Keratinocyte (primary cell): ENCODE data around the gene PLEKHA1. TPM values are rescaled to one million over a fixed set of nuclear protein-coding genes. Genes with fewer than 3 reads are reported as not detected.

Experiments used
- DNase-seq: peaks from one replicate; pipeline ENCODE4 v3.0.0-alpha.2; 2011; ENCODE audit warnings: low read depth, missing footprints, low spot score
- FAIRE-seq: peaks from 2 replicates; lab custom pipeline; 2011; peaks lifted over from hg19 to GRCh38; lab: Jason Lieb, UNC
- H2AFZ ChIP-seq: 2 replicates; pipeline ENCODE4 v1.6.0; 2012; ENCODE audit warnings: low read length, control low read depth, inconsistent platforms; ENCODE audit not compliant: control insufficient read depth
- H3K27ac ChIP-seq: 2 replicates; pipeline ENCODE4 v1.5.1; 2011; ENCODE audit warnings: low read length; ENCODE audit not compliant: control insufficient read depth, insufficient read depth
- H3K27me3 ChIP-seq: 3 replicates; pipeline ENCODE4 v1.6.0; 2011; ENCODE audit warnings: low read length; ENCODE audit not compliant: control insufficient read depth, insufficient read depth; ENCODE audit errors: extremely low read depth
- H3K36me3 ChIP-seq, 2 experiments: 2 replicates in 1 of 2; 3 replicates in 1 of 2; pipeline ENCODE4 v1.5.1; 2011; ENCODE audit warnings: low read length in 2 of 2, mild to moderate bottlenecking in 1 of 2; ENCODE audit not compliant: control insufficient read depth in 2 of 2, insufficient read depth in 2 of 2; ENCODE audit errors: extremely low read depth in 1 of 2
- H3K4me1 ChIP-seq: 3 replicates; pipeline ENCODE4 v1.5.1; 2011; ENCODE audit warnings: low read length; ENCODE audit not compliant: control insufficient read depth, insufficient read depth; ENCODE audit errors: extremely low read depth
- H3K4me2 ChIP-seq: 3 replicates; pipeline ENCODE4 v1.6.0; 2011; ENCODE audit warnings: low read depth, low read length; ENCODE audit not compliant: control insufficient read depth, insufficient read depth; ENCODE audit errors: extremely low read depth
- H3K4me3 ChIP-seq, 3 experiments: fragments of 200-600 bp in 1 of 3; sonication (generic) in 1 of 3; 2 replicates in 2 of 3; 3 replicates in 1 of 3; pipeline ENCODE4 v1.5.1; 2011 to 2016; ENCODE audit warnings: low read length in 3 of 3, mild to moderate bottlenecking in 3 of 3, control low read depth in 2 of 3, inconsistent platforms in 1 of 3, low read depth in 1 of 3, mixed read lengths in 1 of 3, mixed run types in 1 of 3, moderate library complexity in 1 of 3; ENCODE audit not compliant: control insufficient read depth in 2 of 3, insufficient read depth in 2 of 3; ENCODE audit errors: extremely low read depth in 1 of 3
- H3K79me2 ChIP-seq: 2 replicates; pipeline ENCODE4 v1.6.0; 2012; ENCODE audit warnings: low read length; ENCODE audit not compliant: control insufficient read depth, insufficient read depth
- H3K9ac ChIP-seq: 3 replicates; pipeline ENCODE4 v1.6.0; 2011; ENCODE audit warnings: low read length; ENCODE audit not compliant: control insufficient read depth, insufficient read depth; ENCODE audit errors: extremely low read depth
- H3K9me1 ChIP-seq: 3 replicates; pipeline ENCODE4 v1.6.0; 2011; ENCODE audit warnings: low read length; ENCODE audit not compliant: control insufficient read depth, insufficient read depth; ENCODE audit errors: extremely low read depth
- H3K9me3 ChIP-seq: 2 replicates; pipeline ENCODE4 v1.5.1; 2012; ENCODE audit warnings: low read depth, low read length; ENCODE audit not compliant: control insufficient read depth
- H4K20me1 ChIP-seq: 3 replicates; pipeline ENCODE4 v1.6.0; 2011; ENCODE audit warnings: low read length; ENCODE audit not compliant: control insufficient read depth, insufficient read depth; ENCODE audit errors: extremely low read depth
- EZH2 ChIP-seq: IDR thresholded peaks from one replicate; pipeline ENCODE4 v1.6.1; 2012; ENCODE audit warnings: inconsistent platforms, mild to moderate bottlenecking, low read length, moderate library complexity
- dilution Hi-C: fragments of 300-500 bp; cut with MboI; formaldehyde crosslinking; loops from one replicate; pipeline ENCODE4 v1.7.0; 2020; ENCODE audit warnings: low sequenced_read_pairs; ENCODE audit not compliant: extremely low pct_ligation_motif_present
- polyA plus RNA-seq, 5 experiments: library from polyadenylated mRNA; depleted of rRNA in 3 of 5; stranded (reverse) in 3 of 5; stranded (forward) in 1 of 5; unstranded in 1 of 5; fragments of >200 nt; gene quantifications; 1 replicate in 1 of 5; 2 replicates in 3 of 5; 3 replicates in 1 of 5; pipeline versions ENCODE4 v1.2.1 to v1.2.3, GENCODE V29; 2011 to 2012; ENCODE audit warnings: missing spikeins in 2 of 5, low read depth in 1 of 5, low replicate concordance in 1 of 5
- TF ChIP-seq, protein P1 (sequence below), 3 experiments: IDR thresholded peaks in 1 of 3; conservative IDR thresholded peaks in 1 of 3; optimal IDR thresholded peaks in 1 of 3; 2 replicates in 2 of 3; 3 replicates in 1 of 3; pipeline versions ENCODE3 to v1.5.1; 2011; ENCODE audit warnings: low read length in 3 of 3, mild to moderate bottlenecking in 3 of 3, moderate library complexity in 2 of 3, control low read depth in 1 of 3, inconsistent platforms in 1 of 3; ENCODE audit not compliant: insufficient read depth in 2 of 3; ENCODE audit errors: extremely low read depth in 1 of 3

PLEKHA1 gene
- polyA plus RNA-seq, 1 donor (not counting 4 experiments of a cell fraction or from before 2014, with no cell fraction given): 66.7 TPM

DNA sequence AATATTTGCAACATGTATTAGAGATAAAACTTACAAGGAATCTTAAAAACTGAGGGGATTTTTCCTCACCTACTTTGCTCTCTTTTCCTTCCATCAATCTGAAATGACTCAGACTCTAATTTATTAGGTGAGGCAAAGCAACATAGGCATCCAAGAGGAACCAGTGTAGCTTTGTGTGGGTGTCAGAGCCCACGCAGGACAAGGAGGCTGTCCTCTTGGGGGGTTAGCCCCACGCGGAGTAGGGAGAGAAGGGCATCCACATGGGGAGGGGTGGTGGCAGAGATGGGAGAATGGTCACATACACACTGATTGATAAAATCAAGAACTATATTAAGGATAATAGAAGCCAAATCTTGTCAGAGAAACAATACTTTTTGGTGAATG, 46.1 kb downstream of the PLEKHA1 start:
- Histone ChIP-seq H3K36me3 (peaks cover 3 to 18% of the 10 kb centered on the region in 2 experiments), H3K4me1 (peaks cover 40% of the 10 kb centered on the region), H3K9me1 (no peaks in the 10 kb centered on the region), H3K27ac (peak overlapping the region; percentile 97), H3K9ac (peak overlapping the region; percentile 61), H3K9me3 (no peaks in the 10 kb centered on the region), H3K27me3 (no peaks in the 10 kb centered on the region), H4K20me1 (no peaks in the 10 kb centered on the region), H3K4me2 (peak overlapping the region; percentile 52), H3K79me2 (no peaks in the 10 kb centered on the region), H2AFZ (no peak overlapping the region), H3K4me3 (no peak overlapping the region)
- FAIRE-seq (peak; percentile 5), DNase-seq (no peak)
- no peak for TF ChIP-seq EZH2
- TF ChIP-seq, protein P1, sequence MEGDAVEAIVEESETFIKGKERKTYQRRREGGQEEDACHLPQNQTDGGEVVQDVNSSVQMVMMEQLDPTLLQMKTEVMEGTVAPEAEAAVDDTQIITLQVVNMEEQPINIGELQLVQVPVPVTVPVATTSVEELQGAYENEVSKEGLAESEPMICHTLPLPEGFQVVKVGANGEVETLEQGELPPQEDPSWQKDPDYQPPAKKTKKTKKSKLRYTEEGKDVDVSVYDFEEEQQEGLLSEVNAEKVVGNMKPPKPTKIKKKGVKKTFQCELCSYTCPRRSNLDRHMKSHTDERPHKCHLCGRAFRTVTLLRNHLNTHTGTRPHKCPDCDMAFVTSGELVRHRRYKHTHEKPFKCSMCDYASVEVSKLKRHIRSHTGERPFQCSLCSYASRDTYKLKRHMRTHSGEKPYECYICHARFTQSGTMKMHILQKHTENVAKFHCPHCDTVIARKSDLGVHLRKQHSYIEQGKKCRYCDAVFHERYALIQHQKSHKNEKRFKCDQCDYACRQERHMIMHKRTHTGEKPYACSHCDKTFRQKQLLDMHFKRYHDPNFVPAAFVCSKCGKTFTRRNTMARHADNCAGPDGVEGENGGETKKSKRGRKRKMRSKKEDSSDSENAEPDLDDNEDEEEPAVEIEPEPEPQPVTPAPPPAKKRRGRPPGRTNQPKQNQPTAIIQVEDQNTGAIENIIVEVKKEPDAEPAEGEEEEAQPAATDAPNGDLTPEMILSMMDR (optimal IDR thresholded peaks at IDR 0.05 in 1 of 3, IDR thresholded peaks at IDR 0.05 in 1 of 3, conservative IDR thresholded peaks at IDR 0.05 in 1 of 3; ENCODE audit: extremely low read depth in 1 of 3, insufficient read depth in 2 of 3, low read length in 3 of 3): no peak
- dilution Hi-C loops: no loop called here

DNA sequence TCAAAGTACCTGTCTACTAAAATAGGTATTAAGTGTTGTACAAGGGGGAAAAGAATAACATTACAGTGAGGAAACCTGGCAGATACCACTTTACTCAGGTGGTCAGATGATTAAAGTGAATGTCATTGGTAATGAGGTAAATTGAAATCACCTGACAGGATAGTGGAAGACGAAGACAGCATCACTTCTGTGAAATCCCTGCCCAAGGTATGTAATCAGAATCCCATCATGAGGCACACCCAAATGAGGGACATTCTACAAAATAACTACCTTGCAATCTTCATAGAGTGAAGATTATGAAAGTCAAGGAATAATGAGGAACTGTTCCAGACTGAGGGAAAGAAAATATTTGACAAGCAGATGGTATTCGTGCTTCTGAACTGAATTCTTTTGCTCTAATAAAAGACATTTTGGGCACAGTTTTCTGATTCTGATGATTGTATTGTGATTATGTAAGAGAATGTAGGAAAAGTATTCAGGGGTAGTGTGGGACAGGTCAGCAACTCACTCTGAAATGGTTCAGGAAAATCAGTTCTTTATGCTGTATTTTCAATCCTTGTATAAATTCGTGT, 46.6 kb downstream of the PLEKHA1 start:
- no peak overlapping the region for H3K4me3 ChIP-seq
- no peak overlapping the region for H2AFZ ChIP-seq
- H3K9ac ChIP-seq: peak overlapping the region; percentile 61
- H3K79me2 ChIP-seq: no peaks in the 10 kb centered on the region
- peaks cover 40% of the 10 kb centered on the region for H3K4me1 ChIP-seq
- H3K9me3 ChIP-seq: no peaks in the 10 kb centered on the region
- no peaks in the 10 kb centered on the region for H4K20me1 ChIP-seq
- H3K27ac ChIP-seq: peak overlapping the region; percentile 97
- H3K4me2 ChIP-seq: peak overlapping the region; percentile 52
- H3K36me3 ChIP-seq: peaks cover 3 to 16% of the 10 kb centered on the region in 2 experiments
- dilution Hi-C loops: no loop called here
- no peaks in the 10 kb centered on the region for H3K9me1 ChIP-seq
- FAIRE-seq (peak; percentile 76), DNase-seq (peak; percentile 32)
- H3K27me3 ChIP-seq: no peaks in the 10 kb centered on the region
- TF ChIP-seq EZH2: no peak
- TF ChIP-seq, protein P1 (optimal IDR thresholded peaks at IDR 0.05 in 1 of 3, IDR thresholded peaks at IDR 0.05 in 1 of 3, conservative IDR thresholded peaks at IDR 0.05 in 1 of 3; ENCODE audit: extremely low read depth in 1 of 3, insufficient read depth in 2 of 3, low read length in 3 of 3): no peak
